ENCODE measurements around the gene OR10H5. TPM values are rescaled to one million over a fixed set of nuclear protein-coding genes. Genes with fewer than 3 reads are reported as not detected.

Gene OR10H5
- total RNA-seq (2021): not detected in 3 replicates
- Bru-seq, nascent RNA: not detected
- long read RNA-seq, experiment 1: 0 reads
- long read RNA-seq, experiment 2: 0 reads
- long read RNA-seq, experiment 3: 0 reads

GRCh38 chr19:15787611-15788155 is at the start of gene OR10H5:
Gene OR10H5, plus strand, starts transcription at chr19:15787661. Its CDS starts 6,388 bp downstream, at chr19:15794049.
- Mint-ChIP-seq H3K27me3 (ENCODE audit: low read depth) (peaks cover 17% of the 10 kb centered on the region), H3K4me3 (no peak within 1 kb of the TSS), H3K9me3 (peaks cover 65% of the 10 kb centered on the region), H3K4me1 (no peaks in the 10 kb centered on the region), H3K36me3 (peaks cover 46% of the 10 kb centered on the region), H3K27ac (no peak within 1 kb of the TSS)
- POLR2A ChIA-PET: no interaction called here
- CTCF ChIA-PET: no interaction called here
- DNase-seq (ENCODE audit: low spot score) (no peak), ATAC-seq (no peak)
- no peak for TF ChIP-seq NR1H2 (CRISPR knock-in tag; IDR thresholded peaks at IDR 0.05)
- TF ChIP-seq STAT6 (CRISPR knock-in tag; conservative IDR thresholded peaks at IDR 0.05; ENCODE audit: low read depth): no peak
- TF ChIP-seq MAX (CRISPR knock-in tag; IDR thresholded peaks at IDR 0.05): no peak
- no peak for TF ChIP-seq PRDM15 (CRISPR knock-in tag; IDR thresholded peaks at IDR 0.05)

GRCh38 chr19:15737722-15738121 is 49.7 kb upstream of the OR10H5 start, which contains the start of gene OR10H3:
Gene OR10H3, plus strand, starts transcription at chr19:15737985. Its CDS starts 3,408 bp downstream, at chr19:15741393.
- POLR2A ChIA-PET: no interaction called here
- CTCF ChIA-PET: no interaction called here
- H3K9me3 Mint-ChIP-seq: peaks cover 76% of the 10 kb centered on the region
- no peak for TF ChIP-seq NR3C1 (CRISPR knock-in tag; conservative IDR thresholded peaks at IDR 0.05; ENCODE audit: low read depth)
- no peak for TF ChIP-seq FOXK1 (CRISPR knock-in tag; IDR thresholded peaks at IDR 0.05)
- TF ChIP-seq RORB (CRISPR knock-in tag; IDR thresholded peaks at IDR 0.05): no peak
- TF ChIP-seq NFE2L1 (CRISPR knock-in tag; IDR thresholded peaks at IDR 0.05): no peak
- TF ChIP-seq MLX (CRISPR knock-in tag; IDR thresholded peaks at IDR 0.05): no peak
- TF ChIP-seq GABPB1 (CRISPR knock-in tag; IDR thresholded peaks at IDR 0.05): no peak
- TF ChIP-seq ATF1 (CRISPR knock-in tag; IDR thresholded peaks at IDR 0.05): no peak
- TF ChIP-seq AFF4 (CRISPR knock-in tag; IDR thresholded peaks at IDR 0.05; ENCODE audit: borderline replicate concordance): no peak
- no peak for TF ChIP-seq JAZF1 (CRISPR knock-in tag; IDR thresholded peaks at IDR 0.05)
- no peak for TF ChIP-seq FOXP1 (CRISPR knock-in tag; IDR thresholded peaks at IDR 0.05; ENCODE audit: borderline replicate concordance)
- TF ChIP-seq TP53 (CRISPR knock-in tag; IDR thresholded peaks at IDR 0.05): no peak
- TF ChIP-seq E2F1 (CRISPR knock-in tag; IDR thresholded peaks at IDR 0.05): no peak
- TF ChIP-seq IRF1 (CRISPR knock-in tag; IDR thresholded peaks at IDR 0.05): no peak
- no peak for TF ChIP-seq FOXP4 (CRISPR knock-in tag; IDR thresholded peaks at IDR 0.05)
- no peak for TF ChIP-seq GRHL2 (CRISPR knock-in tag; IDR thresholded peaks at IDR 0.05; ENCODE audit: insufficient replicate concordance, severe bottlenecking)

More at GRCh38 chr19:15737722-15738121, 49.7 kb upstream of the OR10H5 start, which contains the start of gene OR10H3:
- DNase-seq (ENCODE audit: low spot score): no peak
- no peak for ATAC-seq
- no peak within 1 kb of the TSS for H3K4me3 Mint-ChIP-seq
- peaks cover 13% of the 10 kb centered on the region for H3K27me3 Mint-ChIP-seq (ENCODE audit: low read depth)
- H3K4me1 Mint-ChIP-seq: no peaks in the 10 kb centered on the region
- peaks cover 65% of the 10 kb centered on the region for H3K36me3 Mint-ChIP-seq
- H3K27ac Mint-ChIP-seq: no peak within 1 kb of the TSS
